Measurements from ENCODE around the gene RFLNA.
"Not testable (repeated sequence)": the region's sequence is repeated elsewhere in the genome, so short reads cannot be mapped to it uniquely, and the experiment has no call there.

Gene RFLNA

DNA sequence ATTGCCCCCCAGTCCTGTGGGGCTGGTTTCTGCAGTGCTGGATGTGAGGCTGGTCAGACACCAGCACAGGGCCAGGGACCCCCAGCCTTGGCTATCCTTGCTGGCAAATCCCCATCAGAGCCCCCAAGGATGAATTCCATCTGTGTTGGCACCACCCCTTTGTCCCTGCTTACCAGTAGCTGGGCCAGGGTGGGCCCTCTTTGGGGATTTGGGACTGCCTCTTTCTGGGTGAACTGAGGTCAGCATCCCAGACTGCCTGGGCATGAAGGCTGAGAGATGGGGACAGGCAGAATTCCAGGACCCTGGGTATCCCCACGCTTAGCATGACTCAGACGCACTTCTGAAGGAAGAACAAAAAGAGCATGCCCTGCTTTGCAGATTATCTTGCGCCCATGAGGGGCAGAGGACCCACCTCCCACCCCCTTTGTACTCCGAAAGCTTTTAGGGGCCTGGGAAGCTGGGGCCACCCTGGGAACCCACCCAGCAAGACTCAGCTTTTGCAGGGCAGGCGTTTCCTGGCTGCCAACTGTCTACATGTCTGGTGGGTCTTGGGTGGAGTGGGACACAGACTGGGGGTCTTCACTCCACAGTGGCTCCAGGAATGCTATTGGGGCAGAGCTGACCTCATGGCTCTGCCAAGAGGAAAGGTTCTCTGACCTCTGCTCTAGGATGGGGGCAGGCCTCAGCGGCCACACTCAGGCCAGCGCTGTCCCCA, 26.8 kb downstream of the RFLNA start:
- DNase-seq (ENCODE audit: extremely low spot score) = no peak
- TF ChIP-seq, protein P1, sequence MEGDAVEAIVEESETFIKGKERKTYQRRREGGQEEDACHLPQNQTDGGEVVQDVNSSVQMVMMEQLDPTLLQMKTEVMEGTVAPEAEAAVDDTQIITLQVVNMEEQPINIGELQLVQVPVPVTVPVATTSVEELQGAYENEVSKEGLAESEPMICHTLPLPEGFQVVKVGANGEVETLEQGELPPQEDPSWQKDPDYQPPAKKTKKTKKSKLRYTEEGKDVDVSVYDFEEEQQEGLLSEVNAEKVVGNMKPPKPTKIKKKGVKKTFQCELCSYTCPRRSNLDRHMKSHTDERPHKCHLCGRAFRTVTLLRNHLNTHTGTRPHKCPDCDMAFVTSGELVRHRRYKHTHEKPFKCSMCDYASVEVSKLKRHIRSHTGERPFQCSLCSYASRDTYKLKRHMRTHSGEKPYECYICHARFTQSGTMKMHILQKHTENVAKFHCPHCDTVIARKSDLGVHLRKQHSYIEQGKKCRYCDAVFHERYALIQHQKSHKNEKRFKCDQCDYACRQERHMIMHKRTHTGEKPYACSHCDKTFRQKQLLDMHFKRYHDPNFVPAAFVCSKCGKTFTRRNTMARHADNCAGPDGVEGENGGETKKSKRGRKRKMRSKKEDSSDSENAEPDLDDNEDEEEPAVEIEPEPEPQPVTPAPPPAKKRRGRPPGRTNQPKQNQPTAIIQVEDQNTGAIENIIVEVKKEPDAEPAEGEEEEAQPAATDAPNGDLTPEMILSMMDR (IDR thresholded peaks at IDR 0.05; ENCODE audit: control extremely low read depth, extremely low read depth, low read depth, missing control alignments) = no peak
- POLR2A ChIA-PET = interaction anchor here (0.6 kb wide), 1 partner anchor 12 kb away, joined by 4 read pairs; no protein-coding TSS in a partner anchor
- CTCF ChIA-PET = interaction anchor here (0.6 to 2.6 kb wide), 8 partner anchors 10 to 442 kb away, joined by 3 to 18 read pairs (median 4); no protein-coding TSS in a partner anchor

GRCh38 chr12:124322271-124322998, 27.5 kb downstream of the RFLNA start:
- ChIA-PET CTCF (interaction anchor here (0.6 to 2.6 kb wide), 6 partner anchors 10 to 299 kb away, joined by 3 to 18 read pairs (median 4); no protein-coding TSS in a partner anchor), POLR2A (interaction anchor here (0.6 kb wide), 1 partner anchor 13 kb away, joined by 4 read pairs; no protein-coding TSS in a partner anchor)
- TF ChIP-seq, protein P1 (IDR thresholded peaks at IDR 0.05; ENCODE audit: control extremely low read depth, extremely low read depth, low read depth, missing control alignments) = no peak
- no peak for DNase-seq (ENCODE audit: extremely low spot score)

DNA sequence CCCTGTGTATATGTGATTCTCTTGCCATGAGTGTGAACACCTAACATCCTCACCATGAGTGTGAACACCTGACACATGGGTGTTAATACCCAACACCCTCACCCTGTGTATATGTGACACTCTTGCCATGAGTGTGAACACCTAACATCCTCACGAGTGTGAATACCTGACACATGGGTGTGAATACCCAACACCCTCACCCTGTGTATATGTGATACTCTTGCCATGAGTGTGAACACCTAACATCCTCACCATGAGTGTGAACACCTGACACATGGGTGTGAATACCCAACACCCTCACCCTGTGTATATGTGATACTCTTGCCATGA, 28.1 kb downstream of the RFLNA start:
- CTCF ChIA-PET = interaction anchor here (1.4 kb wide), 1 partner anchor 9 kb away, joined by 4 read pairs; no protein-coding TSS in a partner anchor
- DNase-seq (ENCODE audit: extremely low spot score); POLR2A ChIA-PET: not testable (repeated sequence)

GRCh38 chr12:124323771-124324530, 29.1 kb downstream of the RFLNA start:
- no peak for DNase-seq (ENCODE audit: extremely low spot score)
- CTCF ChIA-PET = no interaction called here
- TF ChIP-seq, protein P1 (IDR thresholded peaks at IDR 0.05; ENCODE audit: control extremely low read depth, extremely low read depth, low read depth, missing control alignments) = no peak
- POLR2A ChIA-PET = no interaction called here

GRCh38 chr12:124324803-124325705, 30.2 kb downstream of the RFLNA start:
- ChIA-PET POLR2A (no interaction called here), CTCF (no interaction called here)
- TF ChIP-seq, protein P1 (IDR thresholded peaks at IDR 0.05; ENCODE audit: control extremely low read depth, extremely low read depth, low read depth, missing control alignments) = no peak
- DNase-seq (ENCODE audit: extremely low spot score) = no peak

DNA sequence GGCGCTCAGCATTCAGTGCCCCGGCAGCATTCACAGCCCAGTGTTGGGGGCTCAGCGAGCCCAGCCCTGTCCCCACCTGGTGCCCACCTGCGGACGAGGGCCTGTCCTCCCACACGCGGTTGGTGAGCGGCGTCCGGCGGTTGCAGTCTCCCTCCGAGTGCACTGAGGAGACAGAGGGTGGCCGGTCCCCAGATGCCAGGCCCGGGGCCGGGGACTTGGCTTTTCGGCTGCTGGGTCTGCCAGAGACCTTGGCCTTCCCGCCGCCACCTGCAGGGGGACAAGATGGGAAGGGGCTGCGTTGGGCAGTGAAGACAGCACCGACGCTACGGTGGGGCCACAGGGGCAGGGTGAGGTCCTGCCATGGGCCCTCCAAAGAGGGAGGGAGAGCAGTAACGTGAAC, 31.2 kb downstream of the RFLNA start:
- ChIA-PET POLR2A (no interaction called here), CTCF (no interaction called here)
- no peak for DNase-seq (ENCODE audit: extremely low spot score)
- TF ChIP-seq, protein P1 (IDR thresholded peaks at IDR 0.05; ENCODE audit: control extremely low read depth, extremely low read depth, low read depth, missing control alignments) = no peak

All from GM10248 (cell line).